Measurements from ENCODE around the gene SRGAP2C.
"Not testable (repeated sequence)": the region's sequence is repeated elsewhere in the genome, so short reads cannot be mapped to it uniquely, and the experiment has no call there.

GRCh38 chr1:121216676-121217075 lies 31.9 kb downstream of the SRGAP2C start:
- not testable (repeated sequence) for TF ChIP-seq CTCF, EZH2phosphoT487 (IDR thresholded peaks at IDR 0.05; ENCODE audit: low read length)
